ENCODE results near the gene INSYN1. TPM values are rescaled to one million over a fixed set of nuclear protein-coding genes. Genes with fewer than 3 reads are reported as not detected.

Gene INSYN1, protein sequence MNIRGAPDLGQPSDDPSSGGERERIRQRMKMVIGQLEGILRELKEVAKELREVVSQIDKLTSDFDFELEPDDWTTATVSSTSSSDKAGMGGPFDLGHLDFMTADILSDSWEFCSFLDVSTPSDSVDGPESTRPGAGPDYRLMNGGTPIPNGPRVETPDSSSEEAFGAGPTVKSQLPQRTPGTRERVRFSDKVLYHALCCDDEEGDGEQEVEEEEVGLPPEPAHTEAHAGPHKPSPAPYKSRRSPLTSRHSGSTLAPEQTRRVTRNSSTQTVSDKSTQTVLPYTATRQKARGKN
- 4.8 TPM for total RNA-seq (ENCODE audit: unreplicated experiment)
- long read RNA-seq, result 0 reads

DNA sequence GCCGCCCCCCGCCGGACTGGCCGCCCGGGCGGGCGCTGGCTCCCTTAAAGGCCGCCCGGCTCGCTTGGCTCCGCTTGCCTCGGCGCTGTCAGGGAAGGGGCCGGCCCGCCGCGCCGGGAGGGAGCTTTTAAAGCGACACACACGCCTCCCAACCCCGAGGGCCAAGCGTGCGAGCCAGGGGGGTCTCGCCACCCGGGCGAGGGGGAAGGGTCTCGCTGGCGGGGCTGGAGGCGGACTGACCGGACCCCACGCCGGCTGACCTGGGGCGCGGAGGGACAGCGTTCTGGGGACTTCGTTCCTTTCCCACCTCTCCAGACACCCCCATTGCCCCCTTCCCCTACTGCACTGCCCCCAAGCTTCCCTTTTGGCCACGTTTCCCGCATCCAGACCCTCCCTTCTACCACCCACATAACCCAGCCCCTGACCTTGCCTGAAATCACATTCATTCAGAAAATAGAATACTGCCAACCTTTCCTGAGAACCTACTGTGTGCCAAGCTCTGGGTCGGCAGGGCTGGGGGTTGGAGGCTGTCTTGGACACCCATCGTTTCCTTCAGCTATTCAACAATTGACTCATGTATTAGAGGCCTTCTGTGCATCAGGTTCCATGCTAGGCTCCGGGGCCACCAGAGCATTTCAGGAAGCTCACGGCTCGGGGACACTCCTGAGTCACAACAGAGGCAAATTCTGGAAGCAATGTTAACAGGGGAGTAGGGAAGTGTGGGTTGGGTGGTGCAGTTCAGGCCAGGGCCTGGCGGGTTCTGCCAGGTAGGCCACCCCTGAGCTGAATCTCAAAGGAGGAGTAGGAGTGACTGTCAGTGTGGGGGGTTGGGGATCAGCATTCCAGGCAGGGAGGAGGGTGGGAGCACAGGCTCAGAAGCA is at the start of gene INSYN1:
TSS of gene INSYN1 (minus strand) at position 102 of the 881 bp plus-strand sequence. CDS start 2,221 bp downstream, outside the sequence.
- Mint-ChIP-seq H3K27me3 (ENCODE audit: unreplicated experiment) (peaks cover 15% of the 10 kb centered on the region), H3K27ac (ENCODE audit: unreplicated experiment) (no peak within 1 kb of the TSS), H3K36me3 (ENCODE audit: low read depth, unreplicated experiment) (no peaks in the 10 kb centered on the region), H3K9me3 (ENCODE audit: unreplicated experiment) (no peaks in the 10 kb centered on the region), H3K4me3 (ENCODE audit: unreplicated experiment) (peak within 1 kb of the TSS; percentile 85), H3K4me1 (ENCODE audit: unreplicated experiment) (peaks cover 11% of the 10 kb centered on the region)
- peak; percentile 47 for DNase-seq (ENCODE audit: low spot score)
- TF ChIP-seq, protein P1, sequence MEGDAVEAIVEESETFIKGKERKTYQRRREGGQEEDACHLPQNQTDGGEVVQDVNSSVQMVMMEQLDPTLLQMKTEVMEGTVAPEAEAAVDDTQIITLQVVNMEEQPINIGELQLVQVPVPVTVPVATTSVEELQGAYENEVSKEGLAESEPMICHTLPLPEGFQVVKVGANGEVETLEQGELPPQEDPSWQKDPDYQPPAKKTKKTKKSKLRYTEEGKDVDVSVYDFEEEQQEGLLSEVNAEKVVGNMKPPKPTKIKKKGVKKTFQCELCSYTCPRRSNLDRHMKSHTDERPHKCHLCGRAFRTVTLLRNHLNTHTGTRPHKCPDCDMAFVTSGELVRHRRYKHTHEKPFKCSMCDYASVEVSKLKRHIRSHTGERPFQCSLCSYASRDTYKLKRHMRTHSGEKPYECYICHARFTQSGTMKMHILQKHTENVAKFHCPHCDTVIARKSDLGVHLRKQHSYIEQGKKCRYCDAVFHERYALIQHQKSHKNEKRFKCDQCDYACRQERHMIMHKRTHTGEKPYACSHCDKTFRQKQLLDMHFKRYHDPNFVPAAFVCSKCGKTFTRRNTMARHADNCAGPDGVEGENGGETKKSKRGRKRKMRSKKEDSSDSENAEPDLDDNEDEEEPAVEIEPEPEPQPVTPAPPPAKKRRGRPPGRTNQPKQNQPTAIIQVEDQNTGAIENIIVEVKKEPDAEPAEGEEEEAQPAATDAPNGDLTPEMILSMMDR (IDR thresholded peaks at IDR 0.05; ENCODE audit: unreplicated experiment), result no peak

DNA sequence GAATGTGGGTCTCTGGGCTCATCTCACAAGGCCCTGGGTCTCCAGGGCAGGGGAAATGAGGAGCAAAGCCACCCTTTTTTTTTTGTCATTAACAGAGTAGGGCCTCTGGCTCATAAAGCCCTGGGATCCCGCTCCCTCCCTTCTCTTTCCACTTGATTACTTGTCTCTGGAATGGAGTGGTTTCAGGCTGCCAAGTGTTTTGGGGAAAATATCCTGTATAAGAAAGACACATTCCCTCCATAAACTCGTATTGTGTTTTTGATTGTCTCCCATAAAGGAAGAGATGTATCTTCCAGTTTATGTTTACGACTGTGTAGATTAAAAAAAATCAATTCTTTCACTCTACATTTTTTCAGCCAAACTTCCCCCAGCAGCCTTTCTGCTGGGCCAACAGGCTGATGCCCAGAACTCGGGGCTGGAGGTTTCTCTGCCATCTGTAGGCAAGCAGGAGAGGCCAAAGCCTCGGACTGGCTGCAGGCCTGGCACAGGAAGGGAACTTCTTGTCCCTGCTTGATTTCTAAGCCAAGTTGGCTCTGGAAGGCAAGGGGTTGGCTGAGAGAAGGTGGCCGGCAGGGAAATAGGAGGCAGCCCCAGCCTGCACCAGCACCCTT is 49.4 kb upstream of the INSYN1 start:
- Mint-ChIP-seq H3K4me1 (ENCODE audit: unreplicated experiment) (peaks cover 28% of the 10 kb centered on the region), H3K27me3 (ENCODE audit: unreplicated experiment) (peaks cover 9% of the 10 kb centered on the region), H3K4me3 (ENCODE audit: unreplicated experiment) (no peak overlapping the region), H3K9me3 (ENCODE audit: unreplicated experiment) (no peaks in the 10 kb centered on the region), H3K27ac (ENCODE audit: unreplicated experiment) (no peak overlapping the region), H3K36me3 (ENCODE audit: low read depth, unreplicated experiment) (no peaks in the 10 kb centered on the region)
- no peak for DNase-seq (ENCODE audit: low spot score)
- TF ChIP-seq, protein P1 (IDR thresholded peaks at IDR 0.05; ENCODE audit: unreplicated experiment), result no peak

DNA sequence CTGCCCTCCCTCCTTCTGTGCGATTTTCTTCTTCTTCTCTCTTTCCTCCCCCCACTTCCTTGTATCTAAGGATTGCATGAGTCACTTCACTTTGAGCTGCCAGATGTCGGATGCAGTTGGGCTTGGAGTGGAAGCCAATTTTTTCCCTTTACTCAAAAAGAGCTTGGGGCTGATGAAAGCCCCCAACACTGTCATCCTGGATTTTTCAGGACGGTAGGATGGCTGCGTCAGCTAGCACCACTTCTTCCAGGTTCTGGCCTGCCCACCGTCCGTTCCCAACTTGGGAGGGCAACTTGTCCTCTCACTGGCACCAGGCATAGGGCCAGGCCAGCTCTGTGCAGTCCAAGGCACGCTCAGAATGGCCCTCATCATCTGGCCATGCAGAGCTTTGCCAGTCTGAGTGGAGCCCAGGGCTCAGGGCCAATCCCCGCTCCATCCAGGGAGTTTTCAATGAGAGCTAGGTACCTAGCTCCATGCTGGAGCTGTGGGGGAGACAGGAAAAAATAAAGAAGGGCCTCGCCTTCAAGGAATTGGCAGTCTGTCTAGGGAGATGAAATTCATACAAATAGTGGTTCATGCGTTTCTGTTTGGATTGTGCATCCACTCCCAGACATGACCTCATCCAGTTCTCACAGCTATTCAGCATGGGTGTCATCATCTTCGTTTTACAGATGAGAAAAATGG is 47.7 kb upstream of the INSYN1 start:
- Mint-ChIP-seq H3K27ac (ENCODE audit: unreplicated experiment) (no peak overlapping the region), H3K36me3 (ENCODE audit: low read depth, unreplicated experiment) (no peaks in the 10 kb centered on the region), H3K27me3 (ENCODE audit: unreplicated experiment) (peaks cover 12% of the 10 kb centered on the region), H3K4me1 (ENCODE audit: unreplicated experiment) (peaks cover 35% of the 10 kb centered on the region), H3K4me3 (ENCODE audit: unreplicated experiment) (no peak overlapping the region), H3K9me3 (ENCODE audit: unreplicated experiment) (no peaks in the 10 kb centered on the region)
- no peak for DNase-seq (ENCODE audit: low spot score)
- TF ChIP-seq, protein P1 (IDR thresholded peaks at IDR 0.05; ENCODE audit: unreplicated experiment), result no peak

DNA sequence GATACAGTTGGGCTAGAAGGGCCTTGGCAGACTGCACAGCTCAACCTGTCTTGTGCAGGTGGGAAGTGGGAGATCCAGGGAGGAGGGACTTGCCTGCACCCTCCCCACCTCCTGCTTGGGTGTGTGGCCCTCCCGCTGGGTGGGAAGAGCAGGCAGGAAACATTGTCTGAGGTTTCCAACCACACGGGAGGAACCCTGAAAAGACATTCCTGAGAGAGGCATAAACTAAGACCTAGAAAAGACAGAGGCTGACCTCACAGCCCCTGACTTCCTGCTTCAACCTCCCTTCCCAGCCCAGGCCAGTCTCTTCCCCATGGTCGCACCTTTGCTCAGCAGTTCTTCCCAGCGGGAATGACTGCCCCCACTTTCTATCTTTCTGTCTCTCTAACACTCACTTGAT is 46.3 kb upstream of the INSYN1 start:
- Mint-ChIP-seq H3K27me3 (ENCODE audit: unreplicated experiment) (peaks cover 10% of the 10 kb centered on the region), H3K27ac (ENCODE audit: unreplicated experiment) (no peak overlapping the region), H3K36me3 (ENCODE audit: low read depth, unreplicated experiment) (no peaks in the 10 kb centered on the region), H3K4me1 (ENCODE audit: unreplicated experiment) (peaks cover 43% of the 10 kb centered on the region), H3K9me3 (ENCODE audit: unreplicated experiment) (no peaks in the 10 kb centered on the region), H3K4me3 (ENCODE audit: unreplicated experiment) (no peak overlapping the region)
- no peak for DNase-seq (ENCODE audit: low spot score)
- TF ChIP-seq, protein P1 (IDR thresholded peaks at IDR 0.05; ENCODE audit: unreplicated experiment), result no peak
